ENCODE results near the gene CLASP2.
"Not testable (repeated sequence)": the region's sequence is repeated elsewhere in the genome, so short reads cannot be mapped to it uniquely, and the experiment has no call there.

CLASP2 gene

DNA sequence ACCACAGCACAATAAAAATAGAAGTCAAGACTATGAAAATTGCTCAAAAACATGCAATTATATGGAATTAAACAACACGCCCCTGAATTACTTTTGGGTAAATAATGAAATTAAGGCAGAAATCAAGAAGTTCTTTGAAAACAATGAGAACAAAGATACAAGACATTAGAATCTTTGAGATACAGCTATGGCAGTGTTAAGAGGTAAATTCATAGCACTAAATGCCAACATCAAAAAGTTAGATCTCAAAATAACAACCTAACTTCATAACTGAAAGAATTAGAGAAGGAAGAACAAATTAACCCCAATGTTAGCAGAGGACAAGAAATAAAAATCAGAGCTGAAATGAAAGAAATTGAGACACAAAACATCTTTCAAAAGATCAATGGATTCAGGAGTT is 191.3 kb downstream of the CLASP2 start:
- DNase-seq, result no peak

DNA sequence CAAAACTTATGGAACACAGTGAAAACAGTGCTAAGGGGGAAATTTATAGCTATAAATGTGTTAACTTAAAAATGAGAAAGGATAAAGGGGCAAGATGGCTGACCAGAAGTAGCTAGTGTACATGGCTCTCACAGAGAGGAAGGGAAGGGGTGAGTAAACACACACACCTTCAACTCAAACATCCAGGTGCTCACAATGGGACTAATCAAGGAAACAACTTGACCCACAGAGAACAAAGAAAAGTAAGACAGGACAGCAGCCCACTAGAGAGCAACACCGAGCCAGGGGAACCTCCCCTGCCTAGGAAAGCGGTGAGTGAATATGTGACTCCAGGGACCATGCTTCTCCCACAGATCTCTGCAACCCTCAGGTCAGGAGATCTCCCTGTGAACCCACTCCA is 192.8 kb downstream of the CLASP2 start:
- no peak for DNase-seq

DNA sequence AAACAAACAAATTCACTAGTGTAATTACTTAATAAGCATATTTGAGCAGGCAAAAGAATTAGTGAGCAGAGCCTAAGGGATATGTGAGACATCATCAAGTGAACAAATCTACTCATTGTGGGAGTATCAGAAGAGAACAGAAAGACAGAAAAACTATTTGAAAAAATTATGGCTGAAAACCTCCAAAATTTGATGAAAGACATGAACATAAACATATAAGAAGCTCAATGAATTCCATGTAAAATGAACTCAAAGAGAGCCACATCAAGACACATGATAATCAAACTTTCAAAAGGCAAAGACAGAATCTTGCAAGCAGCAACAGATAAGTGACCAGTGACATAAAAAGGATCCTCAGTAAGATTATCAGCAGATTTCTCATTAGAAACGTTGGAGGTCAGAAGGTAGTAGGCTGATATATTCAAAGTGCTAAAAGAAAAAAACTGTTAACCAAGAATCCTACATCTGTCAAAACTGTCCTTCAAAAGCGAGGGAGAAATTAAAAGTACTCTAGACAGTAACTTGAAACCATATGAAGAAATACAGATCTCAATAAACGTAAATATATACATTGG is 194.9 kb downstream of the CLASP2 start:
- no peak for DNase-seq

DNA sequence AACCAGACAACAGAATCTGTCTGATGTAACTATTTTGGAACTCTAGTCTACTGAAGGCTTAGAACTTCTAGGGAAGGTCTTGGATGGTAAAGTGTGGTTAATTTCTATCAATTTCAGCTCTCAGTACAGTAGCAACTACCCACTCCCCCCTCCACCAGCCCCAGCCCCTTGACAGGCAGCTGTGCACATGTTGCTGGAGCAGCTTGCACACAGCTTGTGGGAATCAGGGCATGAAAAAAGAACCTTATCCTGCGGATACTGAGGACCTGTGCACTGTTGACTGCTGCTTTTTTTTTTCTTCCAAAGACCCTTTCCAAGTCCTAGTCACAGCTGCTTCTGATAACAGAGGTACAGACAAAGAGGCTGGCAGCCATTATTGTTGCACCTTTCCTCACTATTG is 196.3 kb downstream of the CLASP2 start:
- DNase-seq, result no peak

DNA sequence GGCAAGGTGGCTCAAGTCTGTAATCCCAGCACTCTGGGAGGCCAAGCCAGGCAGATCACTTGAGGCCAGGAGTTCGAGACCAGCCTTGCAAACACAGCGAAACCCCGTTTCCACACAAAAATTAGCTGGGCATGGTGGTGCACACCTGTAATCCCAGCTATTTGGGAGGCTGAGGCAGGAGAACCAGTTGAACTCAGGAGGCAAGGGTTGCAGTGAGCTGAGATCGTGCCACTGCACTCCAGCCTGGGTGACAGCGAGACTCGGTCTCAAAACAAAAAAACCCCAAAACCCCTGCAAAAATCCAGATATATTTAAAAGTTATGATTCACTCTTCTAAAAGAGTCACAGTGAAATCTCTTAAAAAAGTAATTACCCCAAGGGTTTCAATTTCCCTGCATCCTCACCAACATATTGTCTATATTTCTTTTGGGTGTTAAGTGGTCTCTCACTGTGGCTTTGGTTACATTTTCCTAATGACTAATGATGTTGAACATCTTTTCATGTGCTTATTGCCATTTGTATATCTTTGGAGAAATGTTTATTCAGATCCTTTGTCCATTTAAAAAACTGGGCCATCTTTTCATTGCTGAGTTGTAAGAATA is 204.7 kb downstream of the CLASP2 start:
- no peak for DNase-seq

DNA sequence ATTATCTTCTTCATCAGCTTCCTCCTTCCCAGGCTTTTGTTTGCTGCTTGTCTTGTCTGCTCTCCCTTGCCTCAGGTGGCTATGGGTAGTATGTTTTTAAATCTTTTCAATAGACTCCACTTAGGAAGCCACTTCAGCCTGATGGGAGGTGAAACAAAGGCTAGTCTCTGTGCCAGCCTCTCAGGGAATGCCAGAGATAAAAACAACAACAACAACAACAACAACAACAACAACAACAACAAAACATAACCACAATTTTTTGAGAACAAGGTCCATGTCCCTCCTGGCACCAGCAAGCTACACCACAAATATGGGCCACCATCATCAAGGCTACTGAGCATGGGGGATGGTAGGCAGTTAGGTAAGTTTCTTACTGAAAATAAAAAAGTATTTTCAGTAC is 213.0 kb downstream of the CLASP2 start:
- no peak for DNase-seq

DNA sequence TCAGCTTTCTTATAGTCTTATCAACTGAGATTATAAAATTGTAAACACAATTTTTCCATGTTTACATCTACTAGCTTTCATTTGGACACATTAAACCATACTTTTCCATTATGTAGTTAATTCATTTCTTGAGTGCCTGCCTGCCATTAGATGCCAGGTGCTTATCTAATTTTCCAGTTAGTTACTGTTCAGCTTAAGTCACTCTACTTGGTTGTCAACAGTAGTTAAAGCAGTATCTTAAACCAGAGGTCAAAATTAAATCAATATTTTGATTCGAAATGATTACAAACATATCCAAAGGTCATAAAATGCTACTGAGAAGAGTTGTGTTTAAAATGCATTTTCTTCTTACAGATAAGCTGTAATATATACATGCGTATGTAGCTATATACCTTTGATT is 221.6 kb downstream of the CLASP2 start:
- DNase-seq, result no peak

DNA sequence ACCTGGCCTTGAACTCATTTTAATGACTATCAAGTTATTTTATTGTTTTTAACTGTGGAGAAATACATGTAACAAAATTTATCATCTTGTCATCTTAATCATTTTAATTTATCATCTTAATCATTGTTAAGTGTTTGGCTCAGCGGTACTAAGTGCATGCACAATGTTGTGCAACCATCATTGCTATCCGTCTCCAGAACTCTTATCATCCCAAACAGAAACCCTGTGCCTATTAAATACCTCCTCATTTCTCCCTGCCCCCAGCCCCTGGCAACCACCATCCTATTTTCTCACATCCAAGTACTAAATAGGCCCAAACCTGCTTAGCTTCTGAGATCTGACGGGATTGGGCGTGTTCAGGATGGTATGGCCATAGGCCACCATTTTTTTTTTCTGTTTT is 226.3 kb downstream of the CLASP2 start:
- DNase-seq, result no peak

DNA sequence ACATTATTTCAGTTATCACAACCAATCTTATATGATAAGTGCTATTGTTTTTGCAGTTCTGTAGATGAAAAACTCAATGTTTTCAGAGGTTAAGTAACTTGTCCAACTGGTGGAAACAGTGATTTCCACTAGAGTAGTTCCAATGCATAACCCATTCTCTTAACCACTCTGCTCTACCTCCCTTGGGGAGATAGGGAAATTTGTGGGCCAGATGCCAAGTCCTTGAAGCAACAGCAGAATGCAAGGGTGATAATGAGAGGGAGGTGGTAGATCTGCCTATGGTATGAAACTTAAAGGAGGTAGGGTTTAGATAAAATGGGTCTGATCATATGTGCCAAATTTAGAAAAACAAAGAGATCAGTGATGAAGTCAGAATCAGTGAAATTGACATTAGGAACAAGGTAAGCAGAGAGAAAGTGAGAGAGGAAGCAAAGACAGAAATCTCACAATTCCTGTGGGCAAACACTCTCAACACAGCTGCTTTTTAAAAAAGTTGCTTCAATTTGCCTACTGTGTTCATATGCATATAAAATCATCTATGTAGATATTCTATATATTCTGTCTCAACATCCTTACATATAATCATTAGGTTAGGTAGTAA is 227.3 kb downstream of the CLASP2 start:
- DNase-seq, result no peak

DNA sequence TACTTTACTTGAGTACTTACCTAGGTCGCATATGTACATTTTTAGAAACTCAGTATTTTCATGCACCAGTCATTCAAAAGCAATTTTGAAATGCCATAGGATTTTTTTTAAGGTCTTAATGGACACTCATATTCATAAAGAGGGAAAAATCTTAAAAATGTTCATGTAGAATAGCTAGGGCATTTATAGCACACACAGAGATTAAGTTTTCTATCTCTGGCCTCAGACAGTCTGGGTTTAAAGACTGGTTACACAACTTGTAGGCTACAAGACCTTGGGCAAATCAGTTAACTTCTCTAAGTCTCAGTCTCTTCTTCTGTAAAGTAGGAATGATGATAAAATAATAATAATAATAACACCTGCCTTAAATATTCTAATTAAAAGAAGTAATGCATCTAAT is 229.4 kb downstream of the CLASP2 start:
- no peak for DNase-seq

DNA sequence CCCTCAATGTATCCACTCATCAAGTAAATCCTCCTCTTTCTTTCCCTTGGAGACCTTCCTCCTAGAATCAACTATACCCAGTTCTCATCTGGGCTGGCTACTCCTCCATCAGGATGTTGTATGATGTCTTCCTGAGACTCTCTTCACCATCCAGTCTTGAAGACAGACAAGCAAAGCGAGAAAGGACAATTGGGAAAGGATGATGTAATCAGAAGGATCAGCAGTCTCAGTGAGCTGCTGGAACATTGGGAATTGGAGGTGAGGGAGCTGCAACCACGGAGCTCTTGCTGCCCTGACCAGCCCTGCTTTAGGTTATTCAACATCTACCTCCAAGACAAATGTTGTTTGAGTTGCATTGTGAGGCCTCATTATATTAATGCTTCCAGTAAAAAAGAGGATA is 229.8 kb downstream of the CLASP2 start:
- no peak for DNase-seq

DNA sequence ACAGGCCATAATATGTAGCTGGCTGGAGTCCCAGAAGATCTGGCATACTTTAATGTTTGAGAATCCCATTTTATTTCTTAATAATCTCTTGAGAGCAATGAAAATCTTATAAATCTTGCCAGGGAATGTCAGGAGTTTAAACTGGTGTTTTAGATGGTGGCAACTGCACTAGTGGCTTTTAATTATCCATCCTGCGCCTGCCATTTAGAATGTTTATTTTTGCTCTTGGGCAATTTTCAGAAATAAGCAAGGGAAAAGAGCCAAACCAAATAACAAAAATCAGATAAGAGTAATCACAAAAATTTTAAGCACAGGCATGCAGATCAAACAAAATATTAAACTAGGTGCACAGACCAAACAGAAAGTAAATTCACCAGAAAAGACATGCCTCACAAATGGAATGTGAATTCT is 235.9 kb downstream of the CLASP2 start:
- DNase-seq, result no peak

DNA sequence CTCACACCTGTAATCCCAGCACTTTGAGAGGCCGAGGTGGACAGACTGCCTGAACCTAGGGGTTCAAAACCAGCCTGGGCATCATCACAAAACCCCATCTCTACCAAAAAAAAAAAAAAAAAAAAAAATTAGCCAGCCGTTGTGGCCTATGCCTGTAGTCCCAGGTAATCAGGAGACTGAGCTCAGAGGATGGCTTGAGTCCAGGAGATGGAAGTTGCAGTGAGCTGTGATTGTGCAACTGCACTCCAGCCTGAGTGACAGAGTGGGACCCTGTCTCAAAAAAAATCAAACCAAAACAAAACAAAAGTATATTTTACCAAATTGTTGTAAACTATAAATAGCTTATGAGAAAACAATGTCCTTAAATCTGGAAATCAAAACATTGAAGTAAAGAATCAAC is 243.2 kb downstream of the CLASP2 start:
- no peak for DNase-seq

DNA sequence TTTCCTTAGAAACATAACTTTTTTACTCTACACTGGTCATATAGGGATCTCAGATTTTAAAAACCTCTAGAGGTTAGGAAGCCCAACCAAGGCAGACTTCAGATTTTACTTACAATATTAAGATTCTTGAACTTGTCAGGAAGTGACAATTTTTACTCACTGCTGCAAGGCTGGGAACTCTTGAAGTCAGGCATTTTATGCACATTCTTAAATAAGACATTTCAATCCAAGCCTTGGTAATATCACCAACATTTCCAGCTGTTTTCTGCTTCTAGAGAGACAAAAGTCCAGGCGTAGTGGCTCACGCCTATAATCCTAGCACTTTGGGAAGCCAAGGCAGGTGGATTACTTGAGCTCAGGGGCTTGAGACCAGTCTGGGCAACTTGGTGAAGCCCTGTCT is 244.2 kb downstream of the CLASP2 start:
- DNase-seq, result no peak

DNA sequence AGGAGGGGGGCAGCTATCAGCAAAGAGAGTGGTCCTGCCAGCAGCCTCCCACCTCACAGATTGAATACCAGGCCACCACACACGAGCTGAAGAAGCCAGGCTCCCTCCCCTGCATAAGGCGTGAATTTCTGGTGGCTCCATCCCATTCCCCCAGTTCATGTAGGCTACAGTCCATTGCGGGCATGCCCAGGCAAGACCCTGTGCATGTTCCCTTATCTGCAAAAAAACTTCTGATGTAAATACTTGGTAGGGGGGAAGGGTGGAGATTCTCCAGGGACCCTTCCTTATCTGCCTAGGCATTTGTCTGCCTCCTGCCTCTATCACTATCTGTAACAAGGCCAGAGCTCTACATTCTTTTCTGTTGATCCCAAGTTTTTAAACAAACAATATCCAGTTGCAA is 250.3 kb downstream of the CLASP2 start:
- no peak for DNase-seq

DNA sequence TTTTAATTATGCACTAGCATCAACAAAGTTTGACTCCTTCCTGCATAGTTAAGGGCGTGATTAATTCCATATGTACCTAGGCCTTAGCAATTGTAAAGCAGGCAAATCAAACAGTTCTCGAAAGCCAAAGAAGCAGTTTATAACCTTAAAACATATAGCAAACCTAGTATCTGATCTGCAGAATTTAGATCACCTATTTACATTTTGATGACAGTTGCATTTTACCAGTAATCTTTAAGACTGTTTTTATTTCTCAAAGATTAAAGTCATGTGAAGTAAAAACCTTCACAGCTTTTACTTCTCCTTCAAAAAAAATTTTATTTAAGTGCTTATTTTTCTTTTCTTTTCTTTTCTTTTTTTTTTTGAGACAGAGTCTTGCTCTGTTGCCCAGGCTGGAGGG is 257.0 kb downstream of the CLASP2 start:
- DNase-seq, result no peak

DNA sequence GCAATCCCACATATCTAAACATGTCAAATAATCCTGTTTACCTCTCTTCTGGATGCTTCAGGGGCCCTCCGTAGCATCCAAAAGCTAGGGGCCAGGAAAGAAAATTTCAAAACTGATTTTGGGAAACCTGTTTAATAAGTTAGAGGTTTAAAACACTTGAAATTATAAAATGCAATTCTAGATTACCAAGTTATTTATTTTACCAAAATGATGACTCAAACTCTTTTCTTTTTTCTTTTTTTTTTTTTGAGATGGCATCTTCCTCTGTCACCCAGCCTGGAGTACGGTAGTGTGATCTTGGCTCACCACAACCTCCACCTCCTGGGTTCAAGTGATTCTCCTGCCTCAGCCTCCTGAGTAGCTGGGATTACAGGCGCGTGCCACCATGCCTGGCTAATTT is 258.5 kb downstream of the CLASP2 start:
- not testable (repeated sequence) for DNase-seq

DNA sequence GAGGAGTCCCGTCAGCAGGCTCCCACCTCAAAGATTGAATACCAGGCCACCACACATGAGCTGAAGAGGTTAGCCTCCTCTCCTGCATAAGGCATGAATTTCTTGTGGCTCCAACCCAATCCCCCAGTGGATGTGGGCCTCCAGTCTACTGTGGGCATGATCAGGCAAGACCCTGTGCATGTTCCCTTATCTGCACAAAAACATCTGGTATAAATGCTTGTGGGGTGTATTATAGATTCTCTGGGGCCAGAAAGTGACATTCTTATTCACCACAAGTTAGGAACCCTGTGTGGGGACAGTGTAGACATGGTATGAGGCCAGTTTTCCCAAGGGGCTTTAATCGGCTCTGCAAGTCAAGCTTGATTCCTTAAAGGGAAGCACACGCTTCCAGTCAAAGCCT is 259.6 kb downstream of the CLASP2 start:
- no peak for DNase-seq

DNA sequence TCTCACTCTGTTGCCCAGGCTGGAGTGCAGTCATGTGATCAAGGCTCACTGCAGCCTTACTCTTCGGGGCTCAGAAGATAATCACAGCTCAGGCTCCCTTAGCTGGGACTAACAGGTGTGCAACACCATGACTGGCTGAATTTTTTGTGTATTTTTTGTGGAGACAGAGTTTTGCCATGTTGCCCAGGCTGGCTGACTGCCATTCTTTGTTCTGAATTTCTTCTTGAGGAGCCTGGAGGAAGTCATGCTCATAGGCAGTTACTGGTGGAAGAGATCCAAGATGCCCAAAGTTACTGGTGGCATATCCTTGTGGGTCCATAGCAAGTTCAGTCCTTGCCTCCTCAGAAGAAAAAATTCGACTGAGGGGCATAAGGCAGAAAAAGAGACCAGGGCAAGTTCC is 261.3 kb downstream of the CLASP2 start:
- DNase-seq, result no peak

DNA sequence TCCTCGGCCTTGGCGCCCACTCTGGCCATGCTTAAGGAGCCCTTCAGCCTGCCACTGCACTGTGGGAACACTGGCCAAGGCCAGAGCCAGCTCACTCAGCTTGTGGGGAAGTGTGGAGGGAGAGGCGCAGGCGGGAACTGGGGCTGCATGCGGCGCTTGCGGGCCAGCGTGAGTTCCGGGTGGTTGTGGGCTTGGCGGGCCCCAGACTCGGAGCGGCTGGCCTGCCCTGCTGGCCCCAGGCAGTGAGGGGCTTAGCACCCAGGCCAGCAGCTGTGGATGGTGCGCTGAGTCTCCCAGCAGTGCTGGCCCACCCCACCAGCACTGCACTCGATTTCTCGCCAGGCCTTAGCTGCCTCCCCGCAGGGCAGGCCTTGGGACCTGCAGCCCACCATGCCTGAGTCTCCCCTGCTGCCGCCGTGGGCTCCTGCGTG is 264.7 kb downstream of the CLASP2 start:
- DNase-seq, result no peak

DNA sequence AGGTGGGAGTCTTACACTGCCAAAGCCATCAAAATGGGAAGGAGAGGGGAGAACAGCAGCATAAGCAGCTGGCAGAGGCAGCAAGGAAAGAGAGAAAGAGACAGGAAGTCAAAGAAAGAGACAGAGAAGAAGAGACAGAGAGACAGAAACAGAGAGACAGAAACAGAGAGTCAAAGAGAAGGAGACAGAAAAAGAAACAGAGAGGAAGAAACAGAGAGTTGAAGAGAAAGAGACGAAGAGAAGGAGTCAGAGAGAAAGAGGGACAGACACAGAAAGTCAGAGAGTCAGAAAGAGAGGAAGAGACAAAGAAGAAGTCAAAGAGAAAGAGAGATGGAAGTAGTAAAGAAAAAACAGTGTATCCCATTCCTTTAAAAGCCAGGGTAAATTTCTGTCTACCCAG is 266.1 kb downstream of the CLASP2 start:
- DNase-seq, result not testable (repeated sequence)

DNA sequence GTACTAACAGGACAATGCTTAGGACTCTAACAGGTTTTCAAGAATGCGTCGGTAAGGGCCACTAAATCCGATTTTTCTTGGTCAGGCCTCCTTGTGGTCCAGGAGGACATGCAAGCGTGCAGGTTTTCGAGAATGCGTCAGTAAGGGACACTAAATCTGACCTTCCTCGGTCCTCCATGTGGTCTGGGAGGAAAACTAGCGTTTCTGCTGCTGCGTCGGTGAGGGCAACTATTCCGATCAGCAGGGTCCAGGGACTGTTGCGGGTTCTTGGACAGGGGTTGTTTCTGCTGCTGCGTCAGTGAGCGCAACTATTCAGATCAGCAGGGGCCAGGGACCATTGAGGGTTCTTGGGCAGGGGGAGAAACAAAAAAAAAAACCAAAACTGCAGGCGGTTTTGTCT is 270.1 kb downstream of the CLASP2 start:
- DNase-seq, result no peak

DNA sequence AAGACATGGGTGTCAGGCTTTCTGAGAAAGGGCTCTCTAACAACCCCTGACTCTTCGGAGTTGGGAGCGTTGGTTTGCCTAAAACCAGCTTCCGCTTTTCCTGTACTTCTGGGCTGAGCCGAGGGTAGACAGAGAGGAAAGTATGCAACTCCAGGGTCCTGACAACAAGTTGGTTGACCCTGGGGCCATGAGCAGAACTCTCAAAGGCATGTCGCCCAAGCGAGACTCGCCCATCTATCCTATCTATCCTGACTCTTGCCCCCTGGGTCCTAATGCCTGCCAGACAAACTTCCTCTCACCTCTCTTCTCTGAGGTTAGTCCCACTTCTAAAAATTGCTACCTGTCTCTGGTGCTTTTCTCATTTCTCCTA is 270.8 kb downstream of the CLASP2 start:
- DNase-seq, result not testable (repeated sequence)

Measured in activated effector memory CD4-positive, alpha-beta T cell treated with Interleukin-2 at 50 U/mL for 16 hours (primary cell).